ENCODE measurements around the gene C19orf67. TPM values are rescaled to one million over a fixed set of nuclear protein-coding genes. Genes with fewer than 3 reads are reported as not detected.

The C19orf67 gene
- total RNA-seq, 1 experiment from 2014 or later, result not detected

- CTCF ChIA-PET, result no interaction called here
- Histone ChIP-seq H3K9me3 (ENCODE audit: control insufficient read depth in 1 of 2, insufficient read depth in 1 of 2, low read depth in 1 of 2, low read length in 2 of 2) (no peaks in the 10 kb centered on the region), H2AFZ (ENCODE audit: low read depth, low read length, poor library complexity, severe bottlenecking) (no peak overlapping the region)
These were observed 37.3 kb upstream of the C19orf67 start for GRCh38 chr19:14122924-14123323.

More at GRCh38 chr19:14122924-14123323, 37.3 kb upstream of the C19orf67 start:
- no peak overlapping the region for H3K9ac ChIP-seq (ENCODE audit: low read length)
- peaks cover 9 to 12% of the 10 kb centered on the region in 2 experiments for H3K4me1 ChIP-seq (ENCODE audit: control insufficient read depth in 1 of 2, insufficient read depth in 2 of 2, low read length in 2 of 2)
- no peak overlapping the region for H3K27ac ChIP-seq (ENCODE audit: low read depth, low read length)
- no peaks in the 10 kb centered on the region for H3K27me3 ChIP-seq (ENCODE audit: insufficient read depth, low read length)
- H3K79me2 ChIP-seq (ENCODE audit: insufficient read depth, low read length), result no peaks in the 10 kb centered on the region
- no peaks in the 10 kb centered on the region for H3K9me2 ChIP-seq (ENCODE audit: insufficient read depth)
- BruUV-seq (replicated peaks), result no TSS peak
- POLR2A ChIA-PET, result interaction anchor here (1.1 to 2.2 kb wide), 2 partner anchors 13 to 315 kb away, joined by 3 to 6 read pairs; partner anchors contain the start of gene ASF1B
- H3K4me3 ChIP-seq (replicated peaks in 1 of 2; ENCODE audit: low read depth in 1 of 2, low read length in 2 of 2), result no peak overlapping the region
- no peak for DNase-seq (ENCODE audit: low read depth, low spot score)
- TF ChIP-seq EZH2phosphoT487 (IDR thresholded peaks at IDR 0.05; ENCODE audit: borderline replicate concordance) (no peak), SIN3A (IDR thresholded peaks at IDR 0.05; ENCODE audit: low read depth) (no peak), ELF1 (IDR thresholded peaks at IDR 0.05; ENCODE audit: borderline replicate concordance, low read depth) (no peak), RAD21 (IDR thresholded peaks at IDR 0.05; ENCODE audit: low read depth) (no peak), CBX3 (IDR thresholded peaks at IDR 0.05; ENCODE audit: low read depth) (no peak), SRF (IDR thresholded peaks at IDR 0.05; ENCODE audit: low read depth) (no peak), FOSL1 (IDR thresholded peaks at IDR 0.05; ENCODE audit: low read depth) (no peak), MAX (IDR thresholded peaks at IDR 0.05) (no peak), CTCF (IDR thresholded peaks at IDR 0.05 in 2 of 3, conservative IDR thresholded peaks at IDR 0.05 in 1 of 3; ENCODE audit: borderline replicate concordance in 1 of 3, insufficient read depth in 1 of 3, low read depth in 2 of 3, low read length in 2 of 3) (no peak), POLR2AphosphoS5 (IDR thresholded peaks at IDR 0.05; ENCODE audit: low read depth, low read length) (no peak), ZNF274 (IDR thresholded peaks at IDR 0.05; ENCODE audit: low read depth, low read length) (no peak)
- TF ChIP-seq, protein P1, sequence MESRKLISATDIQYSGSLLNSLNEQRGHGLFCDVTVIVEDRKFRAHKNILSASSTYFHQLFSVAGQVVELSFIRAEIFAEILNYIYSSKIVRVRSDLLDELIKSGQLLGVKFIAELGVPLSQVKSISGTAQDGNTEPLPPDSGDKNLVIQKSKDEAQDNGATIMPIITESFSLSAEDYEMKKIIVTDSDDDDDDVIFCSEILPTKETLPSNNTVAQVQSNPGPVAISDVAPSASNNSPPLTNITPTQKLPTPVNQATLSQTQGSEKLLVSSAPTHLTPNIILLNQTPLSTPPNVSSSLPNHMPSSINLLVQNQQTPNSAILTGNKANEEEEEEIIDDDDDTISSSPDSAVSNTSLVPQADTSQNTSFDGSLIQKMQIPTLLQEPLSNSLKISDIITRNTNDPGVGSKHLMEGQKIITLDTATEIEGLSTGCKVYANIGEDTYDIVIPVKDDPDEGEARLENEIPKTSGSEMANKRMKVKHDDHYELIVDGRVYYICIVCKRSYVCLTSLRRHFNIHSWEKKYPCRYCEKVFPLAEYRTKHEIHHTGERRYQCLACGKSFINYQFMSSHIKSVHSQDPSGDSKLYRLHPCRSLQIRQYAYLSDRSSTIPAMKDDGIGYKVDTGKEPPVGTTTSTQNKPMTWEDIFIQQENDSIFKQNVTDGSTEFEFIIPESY (IDR thresholded peaks at IDR 0.05; ENCODE audit: extremely low read depth, insufficient replicate concordance, low read length), result no peak
- intact Hi-C loops (cut with micrococcal nuclease), result no loop called here
- ATAC-seq, result no peak
- RAD21 ChIA-PET (ENCODE audit: low non-redundant PET in 1 of 2, low total read pairs in 2 of 2, uncharacterized antibody in 2 of 2, unreplicated experiment in 2 of 2), result interaction anchor here in 1 of 2 experiments (0.9 kb wide), 1 partner anchor 14 kb away, joined by 7 read pairs; the partner anchor contains the start of gene ASF1B
- H3K4me2 ChIP-seq (ENCODE audit: low read length), result no peak overlapping the region
- no peaks in the 10 kb centered on the region for H4K20me1 ChIP-seq (ENCODE audit: insufficient read depth)
- H3K36me3 ChIP-seq (ENCODE audit: control insufficient read depth in 1 of 2, insufficient read depth in 2 of 2, low read length in 2 of 2), result peaks cover 12 to 22% of the 10 kb centered on the region in 2 experiments
